DMS153 treated with DMSO at 0.1 percent for 48 hours (cell line): Measurements from ENCODE around the gene GALNT18.
"Not testable (repeated sequence)": the region's sequence is repeated elsewhere in the genome, so short reads cannot be mapped to it uniquely, and the experiment has no call there.

Experiments
- DNase-seq: peaks from one replicate; lab custom pipeline; 2025; ENCODE audit not compliant: unreplicated experiment; lab: John Stamatoyannopoulos, UW

The GALNT18 gene

DNA sequence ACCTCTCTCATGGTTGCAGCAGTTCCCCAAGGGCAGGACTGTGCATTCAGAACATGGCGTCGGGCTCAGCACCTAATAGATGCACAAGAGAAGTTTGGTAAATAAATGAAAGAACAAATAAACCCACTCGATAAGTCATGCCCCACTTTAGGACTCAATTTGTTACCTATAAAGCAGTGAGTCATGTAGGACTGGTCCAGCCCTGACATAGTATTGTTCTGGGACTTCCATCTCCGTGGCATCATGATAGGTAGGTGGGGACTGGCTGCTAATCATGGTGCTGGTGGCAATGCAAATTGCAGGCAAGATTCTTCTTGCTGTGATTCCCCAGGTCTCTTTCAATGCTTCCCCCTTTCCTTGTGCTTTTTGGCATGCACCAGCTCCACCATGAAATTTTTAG, 150.6 kb downstream of the GALNT18 start:
- DNase-seq: no peak

DNA sequence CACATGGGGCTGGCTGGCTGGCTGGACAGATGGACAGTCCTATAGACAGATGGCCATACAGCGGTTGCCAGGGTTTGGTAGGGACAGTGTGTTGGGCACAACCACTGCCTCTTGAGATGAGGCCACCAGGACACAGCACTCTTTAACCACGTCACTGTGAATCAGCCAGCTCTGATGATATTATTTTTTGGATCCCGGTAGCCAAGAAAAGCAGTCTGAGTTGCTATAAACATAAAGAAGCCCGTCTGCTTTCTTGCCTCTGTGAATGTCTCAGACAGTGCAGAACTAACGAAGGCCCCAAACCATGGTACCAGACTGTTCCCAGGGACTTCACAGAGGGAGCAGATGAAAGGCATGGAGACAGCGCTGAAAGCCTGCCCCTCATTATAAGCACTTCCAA, 152.9 kb downstream of the GALNT18 start:
- DNase-seq: no peak

DNA sequence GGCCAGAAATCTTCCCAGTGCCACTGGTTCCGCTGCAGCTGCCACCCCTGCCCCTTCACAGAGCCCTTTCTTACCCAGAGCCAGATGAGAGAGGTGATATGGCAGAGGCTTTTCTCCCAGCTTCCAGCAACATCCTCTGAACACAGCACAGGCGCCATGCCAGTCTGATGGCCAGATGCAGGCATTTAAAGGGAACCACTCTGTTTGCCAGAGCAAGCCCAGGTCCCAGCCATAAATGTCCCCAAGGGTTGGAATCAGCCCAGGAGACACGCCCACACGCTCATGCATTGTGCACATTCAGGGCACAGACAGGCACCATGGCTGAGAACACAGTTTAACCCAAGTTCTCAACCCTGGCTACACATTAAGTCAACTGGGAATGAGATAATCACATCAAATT, 154.5 kb downstream of the GALNT18 start:
- DNase-seq: peak; percentile 5

DNA sequence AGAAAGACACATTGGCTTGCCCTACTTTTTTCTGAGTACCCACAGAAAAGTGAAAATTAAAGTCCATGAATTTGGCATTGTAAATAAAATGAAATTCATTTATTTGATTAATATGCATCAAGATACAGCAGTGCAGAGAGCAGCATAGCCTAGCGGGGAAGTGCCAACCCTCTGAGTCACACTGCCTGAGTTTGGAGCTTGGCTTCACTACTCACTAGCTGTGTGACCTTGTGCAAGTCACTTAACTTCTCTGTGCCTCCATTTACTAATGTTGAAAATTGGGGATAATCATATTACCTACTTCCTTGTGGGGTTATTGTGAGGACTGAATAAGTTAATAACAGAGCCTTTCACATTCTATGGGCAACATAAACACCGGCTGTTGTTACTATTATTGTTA, 157.2 kb downstream of the GALNT18 start:
- DNase-seq: no peak

DNA sequence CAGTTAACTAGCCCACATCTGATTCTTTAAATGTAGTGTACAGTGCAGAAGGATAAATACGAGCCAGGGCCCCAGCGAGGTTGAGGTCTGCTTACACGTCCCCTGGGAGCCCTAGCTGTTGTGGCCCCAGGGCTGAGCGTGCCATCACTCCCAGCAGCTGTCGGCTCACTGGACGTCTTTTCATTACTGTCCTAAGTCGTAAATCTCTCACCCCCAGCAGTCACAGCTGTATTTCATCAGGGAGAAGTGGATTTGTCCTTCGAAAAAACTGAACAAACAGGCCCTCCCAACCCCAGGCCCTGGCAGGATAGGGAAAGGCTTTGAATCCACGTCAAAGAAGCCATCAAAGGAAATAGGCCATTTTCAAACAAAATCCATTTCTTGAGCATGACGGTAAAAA, 158.4 kb downstream of the GALNT18 start:
- peak; percentile 35 for DNase-seq

DNA sequence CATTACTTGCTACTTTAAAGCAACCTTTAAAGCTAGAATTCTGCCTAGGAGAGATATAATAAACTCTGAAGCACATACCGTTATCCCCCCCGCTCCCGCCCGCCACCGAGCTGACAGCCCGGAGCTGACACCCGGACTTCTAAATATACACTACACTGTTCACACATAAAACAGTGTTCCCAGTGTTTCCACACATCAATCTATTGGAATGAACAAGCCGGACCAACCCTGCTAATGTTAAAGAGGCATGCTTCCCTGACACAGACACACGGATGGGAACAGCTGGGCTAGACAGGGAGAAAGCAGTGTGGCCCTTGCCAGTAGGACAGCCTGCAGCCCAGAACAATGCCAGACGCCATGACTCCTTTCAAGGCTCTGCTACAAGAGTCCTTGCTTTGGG, 160.3 kb downstream of the GALNT18 start:
- DNase-seq: no peak

DNA sequence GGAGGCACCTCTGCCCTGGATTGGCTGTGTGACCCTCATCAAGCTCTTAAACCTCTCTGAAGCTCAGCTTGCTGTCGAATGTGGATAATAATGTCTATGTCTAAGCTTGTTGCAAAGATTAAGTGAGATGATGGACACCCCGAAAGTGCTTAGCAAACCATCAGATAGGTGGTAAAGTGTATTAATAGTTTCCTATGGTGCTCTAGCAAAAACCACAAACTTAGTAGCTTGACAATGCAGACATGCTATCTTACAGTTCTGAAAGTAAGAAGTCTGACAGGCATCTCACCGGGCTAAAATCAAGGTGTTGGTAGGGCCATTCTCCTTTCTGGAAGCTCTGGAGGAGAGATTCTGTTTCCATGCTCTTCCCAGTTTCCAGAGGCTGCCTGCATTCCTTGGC, 162.2 kb downstream of the GALNT18 start:
- no peak for DNase-seq

DNA sequence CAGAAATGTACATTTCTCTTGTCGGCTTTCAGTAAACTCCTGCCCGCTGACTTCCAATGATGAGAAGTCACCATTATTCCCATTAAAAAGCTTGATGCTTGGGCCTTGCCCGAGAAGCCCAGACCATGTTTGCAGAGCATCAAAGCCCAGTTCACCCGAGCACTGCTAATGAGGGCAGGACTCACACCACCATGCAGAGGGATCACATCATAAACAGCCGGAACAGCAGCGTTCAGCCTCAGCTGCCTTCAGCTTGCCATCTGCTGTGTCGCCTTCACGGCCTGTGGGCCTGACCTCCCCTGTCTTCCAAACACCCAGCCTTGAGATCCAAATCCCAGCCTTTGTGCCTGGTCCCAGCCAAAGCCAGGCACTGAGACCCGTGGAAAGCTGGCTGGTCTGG, 163.3 kb downstream of the GALNT18 start:
- DNase-seq: no peak

DNA sequence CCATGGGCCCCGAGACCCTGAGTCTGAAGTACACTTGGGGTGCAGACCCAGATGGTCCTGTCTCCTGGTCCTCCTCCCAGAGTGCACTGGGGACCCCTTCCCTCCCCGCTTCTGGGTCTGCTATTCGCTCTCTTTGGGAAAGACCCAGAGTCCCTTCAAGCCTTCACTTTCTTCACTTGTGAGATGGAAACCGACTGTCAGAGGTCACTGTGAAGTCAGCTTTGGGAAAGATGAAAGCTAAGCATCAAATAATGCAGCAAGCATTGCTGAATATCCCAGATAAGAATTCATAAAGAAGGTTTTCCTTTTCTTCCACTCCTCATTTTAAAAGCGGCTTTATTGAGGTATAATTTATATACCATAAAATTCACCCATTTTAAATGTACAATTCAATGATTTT, 163.8 kb downstream of the GALNT18 start:
- DNase-seq: no peak

DNA sequence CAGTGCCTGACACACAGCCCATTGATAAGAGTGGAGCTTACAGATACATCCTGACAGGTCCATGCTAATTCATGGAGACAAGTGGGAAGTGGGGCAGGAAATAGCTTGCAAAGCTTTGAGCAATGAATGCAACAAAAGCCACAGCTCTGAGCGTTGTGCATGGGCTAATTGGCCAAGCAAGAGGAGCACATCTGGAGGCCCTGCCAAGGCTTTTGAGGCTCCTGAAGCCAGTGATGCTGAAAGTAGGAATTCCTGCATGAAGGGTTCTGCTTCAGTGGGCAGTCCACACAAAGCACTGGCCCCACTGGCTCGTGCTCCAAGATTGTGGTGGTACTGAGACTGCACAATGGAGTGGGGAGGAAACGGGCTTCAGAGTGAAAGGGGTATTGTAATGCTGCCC, 164.9 kb downstream of the GALNT18 start:
- DNase-seq: no peak

DNA sequence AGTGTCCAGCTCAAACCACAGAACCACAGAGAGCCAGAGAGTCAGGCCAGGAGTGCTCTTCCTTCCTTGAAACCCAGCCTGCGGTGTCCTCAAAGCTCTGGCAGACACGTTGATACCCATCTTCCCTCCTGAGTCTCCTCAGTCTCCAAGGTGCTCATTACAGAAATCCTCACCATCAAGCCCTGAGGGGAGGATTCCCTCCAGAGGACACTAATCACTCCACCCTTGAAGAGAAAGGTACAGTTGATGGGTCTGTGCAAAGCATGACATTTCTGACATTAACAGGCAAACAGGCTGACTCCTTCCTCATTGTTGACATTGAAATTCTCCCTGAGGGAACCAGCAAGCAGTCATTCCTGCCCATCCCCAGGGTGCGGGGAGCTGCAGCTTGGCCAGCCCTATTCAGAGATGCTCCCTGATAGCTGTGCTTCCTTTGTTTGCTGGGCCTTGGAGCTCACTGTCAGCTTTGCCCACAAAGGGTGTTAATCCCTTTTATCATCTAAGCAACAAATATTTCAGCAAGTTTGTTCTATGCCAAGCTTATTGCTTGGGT, 167.1 kb downstream of the GALNT18 start:
- no peak for DNase-seq

DNA sequence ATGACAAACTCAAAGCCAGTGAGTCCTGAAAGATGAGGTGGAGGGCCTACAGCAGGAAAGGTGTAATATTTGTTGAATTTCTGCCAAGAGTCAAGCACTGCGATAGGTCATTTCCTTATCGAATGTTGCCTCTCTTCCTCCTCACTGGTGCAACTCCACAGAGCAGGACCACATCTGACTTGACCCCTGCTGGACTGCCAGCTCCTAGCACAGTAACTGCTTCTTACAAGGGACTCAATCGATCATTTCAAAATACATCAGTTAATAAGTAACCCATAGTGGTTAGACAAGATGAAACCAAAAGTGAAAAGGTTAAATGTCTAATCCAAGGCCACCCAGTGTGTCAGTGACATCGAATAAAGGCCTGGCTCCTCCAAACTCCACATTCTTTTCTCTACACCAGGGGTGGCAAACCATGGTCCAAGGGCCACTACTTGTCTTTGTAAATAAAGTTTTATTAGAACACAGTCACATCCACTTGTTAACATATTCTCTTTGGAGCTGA, 170.3 kb downstream of the GALNT18 start:
- DNase-seq: no peak

DNA sequence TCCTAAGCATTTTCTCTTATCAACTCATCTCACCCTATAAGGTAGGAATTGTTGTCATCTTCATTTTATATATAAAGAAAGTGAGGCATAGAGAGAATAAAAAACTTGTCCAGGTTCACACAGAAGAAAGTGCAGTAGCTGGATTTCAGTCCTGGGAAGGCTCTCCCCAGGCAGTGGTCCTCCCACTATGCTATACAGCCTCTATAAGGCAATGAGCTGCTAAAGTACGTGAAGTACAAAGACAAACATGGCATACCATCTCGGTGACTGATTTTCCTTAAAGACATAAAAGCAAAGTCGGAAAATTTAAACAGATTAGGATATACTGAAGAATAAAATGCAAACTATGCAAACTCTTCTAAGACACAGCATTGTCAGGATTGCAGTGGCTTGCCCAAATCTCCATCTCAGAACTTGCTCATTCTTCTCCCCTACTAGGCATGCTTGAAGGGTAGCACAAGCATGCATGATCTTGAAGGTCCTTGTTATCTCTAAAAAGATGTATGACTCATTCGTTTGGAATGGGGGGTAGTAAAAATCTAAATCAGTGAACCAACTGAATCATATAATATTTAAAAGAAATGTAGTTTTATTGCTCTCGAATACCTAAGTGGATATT, 171.0 kb downstream of the GALNT18 start:
- DNase-seq: no peak

DNA sequence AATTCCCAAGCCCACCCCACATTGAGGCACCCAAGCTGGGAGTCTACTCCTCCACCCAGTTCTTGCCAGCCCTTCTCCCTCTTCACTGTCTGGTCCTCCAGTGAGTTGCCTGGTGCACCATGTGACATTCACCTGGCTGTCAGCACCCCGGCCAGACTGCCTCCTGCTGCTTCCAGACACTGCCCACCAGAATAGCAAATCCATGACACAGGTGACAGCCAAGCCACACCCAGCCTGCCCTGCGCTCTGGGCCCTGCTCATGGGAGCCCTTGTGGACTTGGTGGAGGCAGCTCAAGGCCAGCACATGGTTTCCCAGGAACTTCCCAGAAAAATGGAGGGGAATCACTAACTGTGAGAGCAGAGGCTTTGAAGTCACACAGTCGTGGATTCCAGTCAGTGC, 172.5 kb downstream of the GALNT18 start:
- no peak for DNase-seq

DNA sequence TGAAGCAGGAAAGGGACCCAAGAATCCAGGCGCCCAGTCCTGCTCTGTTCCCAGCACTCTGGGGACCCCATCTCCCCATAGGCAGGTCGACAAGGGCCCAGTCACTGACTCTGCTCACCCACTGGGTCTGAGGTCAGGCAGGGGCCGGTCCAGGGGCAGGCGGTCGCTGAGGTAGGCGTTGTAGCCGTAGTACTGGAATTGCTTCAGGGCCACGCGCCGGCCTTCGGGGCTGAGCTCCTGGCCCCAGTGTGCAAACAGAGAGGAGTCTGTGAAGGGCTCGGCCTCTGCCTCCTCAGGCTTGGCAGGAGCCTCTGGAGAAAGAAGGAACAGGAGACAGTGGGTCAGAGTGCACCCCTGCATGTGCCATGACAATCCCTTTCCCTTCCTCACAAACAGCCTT, 173.2 kb downstream of the GALNT18 start:
- no peak for DNase-seq

DNA sequence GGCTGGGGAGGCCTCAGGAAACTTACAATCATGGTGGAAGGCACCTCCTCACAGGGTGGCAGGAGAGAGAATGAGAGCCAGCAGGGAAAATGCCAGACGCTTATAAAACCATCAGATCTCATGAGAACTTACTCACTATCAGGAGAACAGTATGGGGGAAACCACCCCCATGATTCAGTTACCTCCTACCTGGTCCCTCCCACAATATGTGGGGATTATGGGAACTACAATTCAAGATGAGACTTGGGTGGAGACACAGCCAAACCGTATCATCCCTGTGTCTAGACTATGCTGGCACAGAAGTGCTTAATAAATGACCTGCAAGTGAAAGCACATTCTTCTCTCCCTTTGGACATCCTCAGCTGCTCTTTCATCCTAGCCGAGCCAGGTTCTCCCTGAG, 174.2 kb downstream of the GALNT18 start:
- DNase-seq: not testable (repeated sequence)

DNA sequence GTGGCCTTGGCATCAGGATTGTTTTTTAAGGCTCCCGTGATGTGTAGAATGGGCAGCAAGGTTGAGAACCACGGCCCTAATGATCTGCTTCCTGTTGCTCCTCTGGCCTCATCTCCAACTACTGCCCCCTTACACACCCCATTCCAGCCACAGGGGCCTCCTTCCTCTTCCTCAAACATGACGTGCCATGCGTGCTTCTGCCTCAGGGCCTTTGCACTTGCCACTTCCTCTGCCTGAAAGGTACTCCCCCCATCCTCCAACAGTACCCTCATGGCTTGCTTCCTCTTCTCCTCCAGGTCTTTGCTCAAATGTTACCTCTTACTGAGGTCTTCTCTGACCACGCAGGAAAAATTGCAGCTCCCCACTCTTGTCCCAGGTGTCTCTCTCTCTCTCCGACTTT, 174.8 kb downstream of the GALNT18 start:
- no peak for DNase-seq

DNA sequence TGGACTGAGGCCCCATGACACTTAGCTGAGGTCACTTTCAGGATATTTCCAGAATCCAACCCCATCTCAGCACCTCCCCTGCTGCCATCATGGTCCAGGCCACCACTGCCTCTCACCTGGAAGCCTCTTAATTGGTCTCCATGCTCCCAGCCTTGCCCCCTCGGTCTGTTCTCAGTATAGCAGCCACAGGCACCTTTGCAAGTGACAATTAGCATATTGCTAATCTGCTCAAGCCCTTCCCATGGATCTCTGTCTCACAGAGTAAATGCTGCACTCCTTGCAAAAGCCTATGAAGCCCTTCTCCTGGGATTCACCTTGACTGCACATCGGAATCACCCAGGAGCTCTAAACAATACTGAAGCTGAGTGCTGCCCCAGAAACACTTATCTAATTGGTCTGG, 175.2 kb downstream of the GALNT18 start:
- DNase-seq: no peak

DNA sequence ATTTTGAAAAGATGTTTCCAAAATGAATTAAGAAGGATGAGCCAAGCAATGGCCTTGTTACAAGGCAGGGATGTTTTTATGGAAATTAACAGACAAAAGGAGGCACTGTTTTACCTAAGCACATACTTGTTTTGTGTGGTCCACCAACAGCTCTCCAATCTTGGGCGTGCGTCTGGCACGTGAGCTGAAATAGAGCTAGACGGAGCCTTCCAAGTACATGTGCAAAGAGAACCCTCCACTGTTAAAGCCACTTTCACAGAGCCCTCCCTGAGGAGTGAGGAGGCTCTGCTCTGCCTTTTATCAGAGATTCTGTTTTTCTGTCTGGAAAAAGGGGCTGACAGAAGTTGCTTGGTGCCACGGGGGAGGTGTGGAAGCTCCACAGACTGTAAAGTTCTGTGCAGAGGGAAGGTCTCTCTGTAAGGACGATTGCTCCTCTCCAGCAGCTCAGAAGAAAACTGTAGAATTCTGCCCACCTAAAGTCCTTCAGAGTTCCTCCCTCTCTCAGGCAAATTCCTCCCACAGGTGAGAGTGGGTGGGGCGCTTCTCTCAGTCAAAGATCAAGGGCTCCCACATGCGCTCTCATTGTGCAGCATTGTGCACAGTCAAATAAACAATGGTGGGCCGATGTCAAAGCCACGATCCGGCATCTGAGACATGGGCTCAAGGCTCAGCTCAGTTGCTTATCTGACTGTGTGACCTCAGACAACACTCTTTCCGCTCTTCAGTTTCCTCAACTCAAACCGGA, 176.2 kb downstream of the GALNT18 start:
- DNase-seq: no peak

DNA sequence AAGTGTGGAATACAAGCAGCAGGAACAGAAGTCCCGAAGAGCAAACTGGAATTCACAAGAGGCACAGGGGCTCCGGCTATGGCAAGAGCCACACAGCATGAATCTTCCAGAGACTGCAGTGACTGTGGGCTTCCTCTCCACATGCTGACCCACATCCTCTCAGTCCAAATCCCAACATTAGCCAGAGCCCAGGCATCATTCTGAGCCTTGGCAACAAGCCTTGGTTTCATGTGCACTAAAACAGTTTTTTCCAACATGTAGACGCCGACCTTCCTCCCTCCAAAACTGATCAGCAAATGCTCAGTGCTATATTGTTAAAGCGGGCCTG, 177.0 kb downstream of the GALNT18 start:
- no peak for DNase-seq

DNA sequence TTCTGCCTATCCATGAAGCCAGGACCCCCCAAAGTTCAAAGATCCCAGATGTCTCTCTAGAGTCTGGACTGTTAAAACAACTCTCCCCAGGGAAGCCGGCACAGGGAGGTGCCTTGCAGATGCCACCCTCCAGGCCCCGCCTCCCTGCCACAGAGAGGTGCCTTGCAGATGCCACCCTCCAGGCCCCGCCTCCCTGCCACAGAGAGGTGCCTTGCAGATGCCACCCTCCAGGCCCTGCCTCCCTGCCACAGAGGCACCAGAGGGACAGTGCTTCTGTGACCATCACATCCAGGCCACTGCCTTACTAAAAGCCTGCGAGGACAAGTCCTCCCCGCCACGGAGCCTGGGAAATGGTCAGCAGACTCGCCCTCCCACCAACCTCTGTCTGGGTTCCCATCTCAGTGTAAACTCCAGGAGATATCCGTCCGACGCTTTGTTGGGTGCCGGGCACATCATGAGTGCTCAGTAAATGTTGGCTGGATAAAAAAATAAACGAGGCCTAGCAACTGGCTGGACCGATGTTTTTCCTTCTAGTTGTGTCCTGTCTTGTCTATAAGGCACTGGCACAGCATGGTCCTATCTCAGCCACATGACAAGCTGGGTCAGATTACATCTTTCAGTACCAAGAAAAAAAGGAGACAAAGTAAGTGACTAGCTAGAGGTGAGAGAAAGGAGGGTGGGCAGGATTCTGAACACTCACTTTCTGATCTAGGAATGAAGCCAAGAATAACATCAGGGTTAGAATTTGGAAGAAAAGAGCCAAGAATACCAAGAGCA, 177.6 kb downstream of the GALNT18 start:
- DNase-seq: no peak

DNA sequence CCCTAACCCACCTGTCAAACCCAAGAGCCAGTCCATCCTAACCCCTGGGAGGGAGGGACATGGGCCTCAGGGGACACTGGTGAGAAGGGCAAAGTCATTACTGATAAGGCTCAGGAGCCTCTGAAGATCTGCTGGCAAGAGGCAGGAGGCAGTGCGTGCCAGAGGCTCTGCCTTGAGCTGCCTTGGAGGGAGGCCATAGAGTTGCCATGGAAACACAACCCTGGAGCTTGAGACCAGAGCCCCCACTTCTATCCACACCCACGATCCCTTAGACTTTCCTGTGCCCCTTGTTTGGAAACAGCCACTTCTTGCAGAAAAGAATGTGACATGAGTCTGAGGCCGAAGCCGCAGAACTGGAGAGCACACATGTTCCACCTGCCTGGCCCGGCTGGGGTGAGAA, 179.0 kb downstream of the GALNT18 start:
- DNase-seq: no peak
